Colonic mucosa (tissue), 4 donors: Measurements from ENCODE around the gene TLR10. TPM values are rescaled to one million over a fixed set of nuclear protein-coding genes. Genes with fewer than 3 reads are reported as not detected.

ENCODE experiments used
- DNase-seq: peaks from one replicate; pipeline ENCODE4 v3.0.0-alpha.2; 2020
- H3K27ac ChIP-seq: fragments of 200-600 bp; one replicate; pipeline ENCODE4 v1.8.0; 2021
- H3K27me3 ChIP-seq: fragments of 200-600 bp; one replicate; pipeline ENCODE4 v1.8.0; 2021
- H3K36me3 ChIP-seq: fragments of 200-600 bp; one replicate; pipeline ENCODE4 v1.8.0; 2021
- H3K4me1 ChIP-seq: fragments of 200-600 bp; one replicate; pipeline ENCODE4 v1.8.0; 2021; ENCODE audit warnings: mild to moderate bottlenecking
- H3K4me3 ChIP-seq: fragments of 200-600 bp; one replicate; pipeline ENCODE4 v1.8.0; 2021
- H3K9ac ChIP-seq, 2 donors: one replicate each; pipeline ENCODE4 v1.7.0; 2013; ENCODE audit warnings: control low read depth in 2 of 2, low read depth in 2 of 2, low read length in 2 of 2
- H3K9me3 ChIP-seq: fragments of 200-600 bp; one replicate; pipeline ENCODE4 v1.8.0; 2021
- CTCF ChIP-seq: fragments of 200-600 bp; IDR thresholded peaks from one replicate; pipeline ENCODE4 v1.8.0; 2022; ENCODE audit warnings: antibody characterized with exemption, mild to moderate bottlenecking
- intact Hi-C: fragments of 100-400 bp; cut with DNase I; formaldehyde crosslinking; loops from one replicate; pipeline ENCODE4 v1.14.1; 2022
- total RNA-seq, 2 donors: library from RNA; stranded (reverse); fragmentation: NEBNext Ultra II Directional in 1 of 2; extraction: Animal tissue kit (Norgen Biotek cat#: 25700) in 1 of 2; gene quantifications; one replicate each; pipeline ENCODE4 v1.2.1, GENCODE V29; 2021
- donor health status: healthy.
- donor health status: DM: no; HTN: no; CAD: no.
- donor health status: DM: no; HTN: no; CAD: no.

TLR10 gene
- total RNA-seq, 2 donors from 2014 or later, result 0.20 to 0.24 TPM

DNA sequence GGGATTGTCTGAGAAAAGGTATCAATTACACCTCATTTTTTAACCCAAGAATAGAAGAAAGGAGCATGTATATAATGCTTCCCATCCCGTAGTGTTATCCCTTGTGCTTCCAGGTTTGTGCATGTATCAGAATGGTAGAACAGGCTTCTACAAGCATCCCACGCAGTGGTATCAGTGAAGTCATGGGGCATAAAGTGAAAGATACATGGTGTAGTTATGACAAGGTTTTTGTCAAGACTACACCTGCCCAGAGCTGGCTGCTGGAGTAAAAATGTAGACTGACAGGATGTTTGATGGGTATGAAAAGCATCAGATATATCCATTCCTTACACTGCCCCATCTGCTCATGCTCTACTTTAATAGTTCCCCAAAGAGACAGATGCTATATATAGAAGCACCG, 12.3 kb upstream of the TLR10 start:
- intact Hi-C loops, result no loop called here
- Histone ChIP-seq H3K4me3 (no peak overlapping the region), H3K4me1 (no peaks in the 10 kb centered on the region), H3K9me3 (no peaks in the 10 kb centered on the region), H3K27ac (no peak overlapping the region), H3K9ac (no peak overlapping the region), H3K36me3 (no peaks in the 10 kb centered on the region), H3K27me3 (no peaks in the 10 kb centered on the region)
- DNase-seq, result no peak
- TF ChIP-seq CTCF, result no peak

DNA sequence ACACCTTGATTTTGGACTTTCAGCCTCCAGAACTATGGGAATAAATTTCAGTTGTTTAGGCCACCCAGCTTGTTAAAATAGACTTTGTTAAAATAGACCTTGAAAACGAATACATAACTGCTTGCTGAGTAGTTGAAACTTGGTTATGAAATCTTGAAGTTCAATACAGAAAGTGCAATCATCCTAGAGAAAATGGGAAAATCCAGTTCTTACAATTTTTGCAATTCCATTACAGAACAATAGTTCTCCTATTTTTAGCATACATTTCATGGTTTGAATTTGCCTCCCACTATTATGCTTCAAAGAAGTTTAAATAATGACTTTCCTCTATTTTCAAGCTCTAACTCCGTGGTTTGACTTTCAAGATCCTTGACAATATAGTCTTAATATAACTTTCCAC, 11.3 kb upstream of the TLR10 start:
- Histone ChIP-seq H3K9ac (no peak overlapping the region), H3K27me3 (no peaks in the 10 kb centered on the region), H3K4me1 (no peaks in the 10 kb centered on the region), H3K27ac (no peak overlapping the region), H3K4me3 (no peak overlapping the region), H3K36me3 (no peaks in the 10 kb centered on the region), H3K9me3 (no peaks in the 10 kb centered on the region)
- no peak for DNase-seq
- no peak for TF ChIP-seq CTCF
- intact Hi-C loops, result no loop called here

DNA sequence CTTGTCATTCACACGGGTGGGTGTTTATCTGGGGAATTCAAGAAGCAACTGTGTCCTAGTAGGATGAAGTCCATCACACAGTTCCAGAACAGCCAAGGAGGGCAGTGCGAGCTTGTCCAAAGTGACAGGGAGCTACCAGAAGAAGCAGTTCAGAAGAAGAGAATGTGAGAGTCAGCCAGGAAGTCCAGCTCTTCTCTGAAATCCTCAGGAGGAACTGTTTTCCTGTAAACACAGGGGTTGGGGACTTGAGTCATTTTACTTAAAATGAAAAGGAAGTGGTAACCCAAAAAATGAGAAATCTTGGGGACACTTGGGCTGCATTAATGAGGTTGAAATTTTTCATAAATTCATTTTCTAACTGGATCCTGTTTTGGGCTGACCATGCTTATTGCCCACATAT, 8.2 kb upstream of the TLR10 start:
- Histone ChIP-seq H3K27ac (no peak overlapping the region), H3K36me3 (no peaks in the 10 kb centered on the region), H3K9me3 (no peaks in the 10 kb centered on the region), H3K4me1 (no peaks in the 10 kb centered on the region), H3K27me3 (no peaks in the 10 kb centered on the region), H3K4me3 (no peak overlapping the region), H3K9ac (no peak overlapping the region)
- TF ChIP-seq CTCF, result no peak
- no peak for DNase-seq
- intact Hi-C loops, result no loop called here

DNA sequence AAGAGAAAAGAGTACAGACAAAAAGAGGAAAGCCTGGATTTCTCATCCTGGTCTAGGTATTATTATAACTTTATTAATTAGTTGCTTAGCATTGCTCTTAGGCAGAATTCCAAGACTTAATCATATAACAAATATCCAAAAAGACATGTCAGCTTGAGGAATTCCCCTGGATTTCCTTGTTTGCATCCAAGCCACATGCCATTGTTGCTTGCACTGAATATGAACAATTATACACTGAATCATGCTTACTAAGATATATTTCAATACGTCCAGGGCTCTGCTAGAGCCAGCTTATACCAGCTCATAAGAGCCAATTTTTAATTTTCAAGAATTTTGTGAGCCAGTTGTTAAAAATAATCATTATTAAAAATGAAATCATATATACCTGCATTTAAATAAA, 5.5 kb upstream of the TLR10 start:
- Histone ChIP-seq H3K27me3 (no peaks in the 10 kb centered on the region), H3K9me3 (no peaks in the 10 kb centered on the region), H3K27ac (no peak overlapping the region), H3K36me3 (no peaks in the 10 kb centered on the region), H3K9ac (no peak overlapping the region), H3K4me1 (no peaks in the 10 kb centered on the region), H3K4me3 (no peak overlapping the region)
- intact Hi-C loops, result no loop called here
- TF ChIP-seq CTCF, result no peak
- DNase-seq, result no peak

DNA sequence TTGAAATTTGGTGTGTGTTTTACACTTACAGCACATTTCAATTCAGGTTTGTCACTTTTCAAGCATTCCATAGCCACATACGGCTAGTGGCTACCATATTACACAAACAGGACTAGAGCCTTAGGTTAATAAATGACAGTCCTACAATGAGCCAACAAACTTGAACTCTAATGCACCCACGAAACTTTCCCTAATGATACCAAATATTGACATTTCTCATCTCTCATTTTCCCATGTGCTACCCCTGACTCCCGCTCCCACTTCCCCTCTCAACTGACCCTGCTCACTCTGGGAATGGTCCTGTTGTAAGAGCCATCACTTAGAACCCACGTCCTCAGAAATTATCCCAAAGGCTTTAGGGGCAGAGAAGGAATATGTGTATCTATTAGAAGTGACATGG, 4.9 kb upstream of the TLR10 start:
- Histone ChIP-seq H3K36me3 (no peaks in the 10 kb centered on the region), H3K9me3 (no peaks in the 10 kb centered on the region), H3K4me1 (no peaks in the 10 kb centered on the region), H3K9ac (no peak overlapping the region), H3K27ac (no peak overlapping the region), H3K4me3 (no peak overlapping the region), H3K27me3 (no peaks in the 10 kb centered on the region)
- DNase-seq, result no peak
- intact Hi-C loops, result no loop called here
- no peak for TF ChIP-seq CTCF

DNA sequence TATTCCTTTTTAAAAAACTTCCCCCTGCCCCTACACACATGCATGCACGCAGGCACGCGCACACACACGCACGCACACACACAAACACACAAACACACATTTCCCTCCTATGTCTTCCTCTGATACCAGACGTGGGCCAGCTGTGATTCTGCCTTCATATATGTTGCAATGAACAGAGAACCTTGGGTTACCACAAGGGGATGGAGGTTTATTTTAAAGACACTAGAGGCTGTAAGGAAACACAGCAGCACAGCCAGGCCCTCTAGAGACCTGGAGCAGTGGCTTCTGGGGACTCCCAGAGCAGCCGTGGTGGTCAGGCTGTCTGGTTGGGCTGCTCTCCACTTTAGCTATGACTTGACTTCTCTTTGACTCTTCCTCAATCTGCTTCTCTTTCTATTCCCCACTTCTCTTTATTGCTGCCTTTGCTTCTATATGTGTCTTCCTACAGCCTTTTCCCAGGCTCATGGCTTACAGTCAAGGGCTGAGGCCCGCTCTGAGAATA, 3.2 kb upstream of the TLR10 start:
- intact Hi-C loops, result no loop called here
- H3K4me1 ChIP-seq, result no peaks in the 10 kb centered on the region
- no peak for TF ChIP-seq CTCF
- H3K27ac ChIP-seq, result no peak overlapping the region
- H3K9ac ChIP-seq, result no peak overlapping the region
- no peaks in the 10 kb centered on the region for H3K36me3 ChIP-seq
- no peak for DNase-seq
- H3K27me3 ChIP-seq, result no peaks in the 10 kb centered on the region
- no peak overlapping the region for H3K4me3 ChIP-seq
- H3K9me3 ChIP-seq, result no peaks in the 10 kb centered on the region
